UCSD-AML1 (cell line): Measurements from ENCODE around the gene CA12.

ENCODE experiments used
- DNase-seq: peaks from one replicate; lab custom pipeline; 2025; ENCODE audit not compliant: unreplicated experiment; lab: John Stamatoyannopoulos, UW

CA12 gene

GRCh38 chr15:63276342-63277037 lies 105.2 kb downstream of the CA12 start:
- DNase-seq = no peak

GRCh38 chr15:63274427-63274826 lies 107.2 kb downstream of the CA12 start:
- DNase-seq = no peak
